Measurements from ENCODE around the gene MARS1.

Gene MARS1

GRCh38 chr12:57553343-57554202, 65.7 kb downstream of the MARS1 start:
- Histone ChIP-seq H3K9ac (ENCODE audit: low read length) (no peak overlapping the region), H3K4me3 (ENCODE audit: low read length) (no peak overlapping the region), H3K36me3 (replicated peaks; ENCODE audit: insufficient read depth, low read length) (no peaks in the 10 kb centered on the region), H3K27ac (ENCODE audit: low read length) (no peak overlapping the region), H3K4me2 (ENCODE audit: low read depth, low read length) (no peak overlapping the region), H3K9me3 (replicated peaks; ENCODE audit: insufficient read depth, low read length) (no peaks in the 10 kb centered on the region), H3K27me3 (replicated peaks; ENCODE audit: insufficient read depth, low read length) (peaks cover 15% of the 10 kb centered on the region), H4K20me1 (ENCODE audit: insufficient read depth, low read length) (no peaks in the 10 kb centered on the region), H3K4me1 (ENCODE audit: low read length) (no peaks in the 10 kb centered on the region), H3K9me2 (replicated peaks; ENCODE audit: insufficient read depth, low read length) (no peaks in the 10 kb centered on the region), H3K79me2 (ENCODE audit: low read length) (no peaks in the 10 kb centered on the region), H3F3A (ENCODE audit: insufficient read depth, low read length) (no peaks in the 10 kb centered on the region), H2AFZ (ENCODE audit: low read length) (no peak overlapping the region)
- TF ChIP-seq EZH2phosphoT487 (IDR thresholded peaks at IDR 0.05; ENCODE audit: low read length) (no peak), CTCF (IDR thresholded peaks at IDR 0.05; ENCODE audit: low read length) (no peak), EZH2 (optimal IDR thresholded peaks at IDR 0.05; ENCODE audit: low read depth, low read length) (no peak)
- no peak for DNase-seq

DNA sequence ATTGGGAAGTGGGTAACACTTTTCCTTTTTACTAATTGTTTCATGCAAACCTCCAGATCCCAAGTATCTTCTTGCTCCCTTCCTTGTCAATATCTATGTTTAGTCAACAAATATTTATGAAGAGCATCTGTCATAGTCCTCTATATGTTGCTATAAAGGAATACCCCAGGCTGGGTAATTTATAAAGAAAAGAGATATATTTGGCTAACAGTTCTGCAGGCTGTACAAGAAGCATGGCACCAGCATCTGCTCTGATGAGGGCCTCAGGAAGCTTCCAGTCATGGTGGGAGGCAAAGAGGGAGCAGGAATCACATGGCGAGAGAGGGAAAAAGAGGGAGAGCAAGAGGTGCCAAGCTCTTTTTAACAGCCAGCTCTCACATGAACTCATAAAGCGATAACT, 66.6 kb downstream of the MARS1 start:
- Histone ChIP-seq H2AFZ (ENCODE audit: low read length) (no peak overlapping the region), H3K9me2 (replicated peaks; ENCODE audit: insufficient read depth, low read length) (no peaks in the 10 kb centered on the region), H3K79me2 (ENCODE audit: low read length) (no peaks in the 10 kb centered on the region), H3K36me3 (replicated peaks; ENCODE audit: insufficient read depth, low read length) (no peaks in the 10 kb centered on the region), H3K4me2 (ENCODE audit: low read depth, low read length) (no peak overlapping the region), H3K27me3 (replicated peaks; ENCODE audit: insufficient read depth, low read length) (peaks cover 6% of the 10 kb centered on the region), H4K20me1 (ENCODE audit: insufficient read depth, low read length) (no peaks in the 10 kb centered on the region), H3K9ac (ENCODE audit: low read length) (no peak overlapping the region), H3K9me3 (replicated peaks; ENCODE audit: insufficient read depth, low read length) (no peaks in the 10 kb centered on the region), H3K27ac (ENCODE audit: low read length) (no peak overlapping the region), H3K4me1 (ENCODE audit: low read length) (no peaks in the 10 kb centered on the region), H3K4me3 (ENCODE audit: low read length) (no peak overlapping the region), H3F3A (ENCODE audit: insufficient read depth, low read length) (no peaks in the 10 kb centered on the region)
- no peak for DNase-seq
- no peak for TF ChIP-seq CTCF (IDR thresholded peaks at IDR 0.05; ENCODE audit: low read length)
- no peak for TF ChIP-seq EZH2phosphoT487 (IDR thresholded peaks at IDR 0.05; ENCODE audit: low read length)
- no peak for TF ChIP-seq EZH2 (optimal IDR thresholded peaks at IDR 0.05; ENCODE audit: low read depth, low read length)

DNA sequence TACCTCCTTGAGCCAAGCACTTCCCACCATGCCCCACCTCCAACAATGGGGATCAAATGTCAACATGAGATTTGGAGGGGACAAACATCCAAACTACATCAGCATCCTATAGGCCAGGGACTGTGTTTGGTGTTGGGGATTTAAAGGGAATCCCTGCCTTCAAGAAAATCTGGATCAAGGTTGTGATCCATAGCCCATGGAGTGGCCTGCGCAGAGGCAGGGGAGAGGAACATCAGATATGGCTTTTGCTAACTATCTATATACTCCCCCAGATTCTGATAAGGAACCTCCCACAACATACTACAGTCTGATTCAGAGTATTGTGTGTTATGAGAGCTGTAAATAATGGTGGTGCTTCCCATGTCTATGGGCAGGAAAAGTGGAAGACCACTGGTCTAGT, 67.0 kb downstream of the MARS1 start:
- Histone ChIP-seq H3K4me1 (ENCODE audit: low read length) (no peaks in the 10 kb centered on the region), H3K79me2 (ENCODE audit: low read length) (no peaks in the 10 kb centered on the region)
- TF ChIP-seq EZH2phosphoT487 (IDR thresholded peaks at IDR 0.05; ENCODE audit: low read length) (no peak), EZH2 (optimal IDR thresholded peaks at IDR 0.05; ENCODE audit: low read depth, low read length) (no peak), CTCF (IDR thresholded peaks at IDR 0.05; ENCODE audit: low read length) (no peak)

More for the DNA sequence above, 67.0 kb downstream of the MARS1 start:
- Histone ChIP-seq H3K9me3 (replicated peaks; ENCODE audit: insufficient read depth, low read length) (no peaks in the 10 kb centered on the region), H3K36me3 (replicated peaks; ENCODE audit: insufficient read depth, low read length) (no peaks in the 10 kb centered on the region), H3K4me3 (ENCODE audit: low read length) (no peak overlapping the region), H3F3A (ENCODE audit: insufficient read depth, low read length) (no peaks in the 10 kb centered on the region), H4K20me1 (ENCODE audit: insufficient read depth, low read length) (no peaks in the 10 kb centered on the region), H3K27ac (ENCODE audit: low read length) (no peak overlapping the region), H3K4me2 (ENCODE audit: low read depth, low read length) (no peak overlapping the region), H3K27me3 (replicated peaks; ENCODE audit: insufficient read depth, low read length) (peaks cover 4% of the 10 kb centered on the region), H3K9me2 (replicated peaks; ENCODE audit: insufficient read depth, low read length) (no peaks in the 10 kb centered on the region), H3K9ac (ENCODE audit: low read length) (no peak overlapping the region), H2AFZ (ENCODE audit: low read length) (no peak overlapping the region)
- DNase-seq = no peak
